IMR-90 (cell line): ENCODE data around the gene TCP1. TPM values are rescaled to one million over a fixed set of nuclear protein-coding genes. Genes with fewer than 3 reads are reported as not detected.

Experiments
- ATAC-seq: fragments of 200-7000 bp; cut with Tn5 transposase; 2 replicates; pipeline ENCODE4 v1.9.1; 2020; ENCODE audit warnings: low read depth, mild to moderate bottlenecking, moderate library complexity
- BruUV-seq: library from RNA; stranded (reverse); fragments of 400-500 nt; replicated peaks from 2 replicates; lab custom pipeline; 2021; lab: Mats Ljungman, UMichigan
- CTCF ChIA-PET: fragments of 300-600 bp; formaldehyde crosslinking; extraction: SDS; loops from one replicate; lab custom pipeline; 2021; ENCODE audit warnings: antibody characterized with exemption; lab: Yijun Ruan, JAX
- POLR2A ChIA-PET: fragments of 300-600 bp; sonication (Branson Sonifier 250); formaldehyde crosslinking; loops from one replicate; lab custom pipeline; 2022; ENCODE audit warnings: antibody characterized with exemption; ENCODE audit not compliant: unreplicated experiment; lab: Charles Lee
- DNase-seq: peaks from one replicate; pipeline ENCODE4 v3.0.0; 2013
- H2AFZ ChIP-seq: replicated peaks from 2 replicates; pipeline ENCODE3; 2013; ENCODE audit warnings: low read length, mild to moderate bottlenecking; ENCODE audit not compliant: poor library complexity
- H2AK5ac ChIP-seq: 2 replicates; pipeline ENCODE4 v1.6.1; 2013; ENCODE audit warnings: low read depth, low read length, inconsistent platforms
- H2AK9ac ChIP-seq: replicated peaks from 2 replicates; pipeline ENCODE3; 2013; ENCODE audit warnings: mild to moderate bottlenecking, low read depth, low read length, moderate library complexity; ENCODE audit not compliant: poor library complexity
- H2BK120ac ChIP-seq: 2 replicates; pipeline ENCODE4 v1.6.1; 2013; ENCODE audit warnings: low read depth, low read length, inconsistent platforms
- H2BK15ac ChIP-seq: 3 replicates; pipeline ENCODE4 v1.6.1; 2013; ENCODE audit warnings: low read depth, low read length, inconsistent platforms
- H2BK20ac ChIP-seq: 2 replicates; pipeline ENCODE4 v1.6.1; 2013; ENCODE audit warnings: low read depth, mild to moderate bottlenecking, inconsistent platforms, low read length, moderate library complexity
- H2BK5ac ChIP-seq: 2 replicates; pipeline ENCODE4 v1.6.1; 2013; ENCODE audit warnings: mild to moderate bottlenecking, low read depth, low read length, inconsistent platforms; ENCODE audit not compliant: poor library complexity, severe bottlenecking
- H3K14ac ChIP-seq: replicated peaks from 2 replicates; pipeline ENCODE4 v1.6.1; 2013; ENCODE audit warnings: low read depth, low read length, inconsistent platforms
- H3K18ac ChIP-seq: 2 replicates; pipeline ENCODE4 v1.6.1; 2013; ENCODE audit warnings: low read depth, low read length, control low read depth
- H3K23ac ChIP-seq: 2 replicates; pipeline ENCODE4 v1.6.1; 2013; ENCODE audit warnings: low read depth, low read length, inconsistent platforms
- H3K27ac ChIP-seq: 2 replicates; pipeline ENCODE4 v1.5.1; 2013; ENCODE audit warnings: mild to moderate bottlenecking, control low read depth, low read length; ENCODE audit not compliant: insufficient read depth
- H3K27me3 ChIP-seq: 2 replicates; pipeline ENCODE4 v1.6.1; 2013; ENCODE audit warnings: low read length; ENCODE audit not compliant: control insufficient read depth, insufficient read depth
- H3K36me3 ChIP-seq: 2 replicates; pipeline ENCODE4 v1.6.1; 2013; ENCODE audit warnings: low read length, mixed read lengths; ENCODE audit not compliant: control insufficient read depth, insufficient read depth
- H3K4ac ChIP-seq: 2 replicates; pipeline ENCODE4 v1.6.1; 2013; ENCODE audit warnings: low read depth, low read length, inconsistent platforms
- H3K4me1 ChIP-seq: 2 replicates; pipeline ENCODE4 v1.6.1; 2013; ENCODE audit warnings: low read length, mixed read lengths; ENCODE audit not compliant: control insufficient read depth, insufficient read depth
- H3K4me2 ChIP-seq: 2 replicates; pipeline ENCODE4 v1.6.1; 2013; ENCODE audit warnings: low read depth, mild to moderate bottlenecking, control low read depth, low read length, moderate library complexity
- H3K4me3 ChIP-seq: 2 replicates; pipeline ENCODE4 v1.5.1; 2013; ENCODE audit warnings: low read depth, mild to moderate bottlenecking, control low read depth, low read length, moderate library complexity; ENCODE audit not compliant: insufficient read depth
- H3K56ac ChIP-seq: 2 replicates; pipeline ENCODE4 v1.6.1; 2013; ENCODE audit warnings: low read length, inconsistent platforms; ENCODE audit not compliant: insufficient read depth; ENCODE audit errors: extremely low read depth
- H3K79me1 ChIP-seq, 2 experiments: 2 replicates each; pipeline ENCODE4 v1.6.1; 2013; ENCODE audit warnings: low read length in 2 of 2, inconsistent platforms in 1 of 2, low read depth in 1 of 2
- H3K9ac ChIP-seq: 2 replicates; pipeline ENCODE4 v1.6.1; 2013; ENCODE audit warnings: low read depth, low read length, control low read depth
- H3K9me1 ChIP-seq: 2 replicates; pipeline ENCODE4 v1.6.1; 2013; ENCODE audit warnings: low read length, inconsistent platforms; ENCODE audit not compliant: insufficient read depth
- H3K9me3 ChIP-seq: 2 replicates; pipeline ENCODE4 v1.6.1; 2013; ENCODE audit warnings: low read length; ENCODE audit not compliant: control insufficient read depth, insufficient read depth
- H4K20me1 ChIP-seq: 2 replicates; pipeline ENCODE4 v1.6.1; 2013; ENCODE audit warnings: low read length, inconsistent platforms; ENCODE audit not compliant: insufficient read depth
- H4K5ac ChIP-seq: 2 replicates; pipeline ENCODE4 v1.6.1; 2013; ENCODE audit warnings: mild to moderate bottlenecking, low read depth, low read length, control low read depth
- H4K8ac ChIP-seq, 2 experiments: 2 replicates each; pipeline ENCODE4 v1.6.1; 2013; ENCODE audit warnings: low read depth in 2 of 2, low read length in 2 of 2, control low read depth in 1 of 2, inconsistent platforms in 1 of 2
- H4K91ac ChIP-seq: 2 replicates; pipeline ENCODE4 v1.6.1; 2013; ENCODE audit warnings: low read depth, low read length, inconsistent platforms; ENCODE audit not compliant: insufficient read depth
- MAFK ChIP-seq: IDR thresholded peaks from 2 replicates; pipeline ENCODE4 v1.6.1; 2012; ENCODE audit warnings: low read depth, low read length, improper control_type of control experiment
- WGBS, 2 experiments: methylation state at CpG; one replicate each; pipeline versions ENCODE4 v1.1.5 to v1.1.7; 2013; ENCODE audit warnings: missing lambda C conversion rate in 2 of 2; ENCODE audit not compliant: insufficient read length in 1 of 2; ENCODE audit errors: extremely low coverage in 2 of 2; 5-methylcytosine and 5-hydroxymethylcytosine counted together
- dilution Hi-C: fragments of 300-500 bp; cut with HindIII; formaldehyde crosslinking; loops from one replicate; pipeline ENCODE4 v1.14.3; 2018; ENCODE audit warnings: low sequenced_read_pairs; ENCODE audit not compliant: unreplicated experiment
- in situ Hi-C: fragments of 300-500 bp; cut with MboI; formaldehyde crosslinking; loops from 3 replicates; pipeline ENCODE4 v1.14.3; 2019; ENCODE audit warnings: low sequenced_read_pairs, inconsistent platforms, mixed read lengths
- intact Hi-C: fragments of 100-400 bp; cut with micrococcal nuclease; formaldehyde crosslinking; loops from 2 replicates; pipeline ENCODE4 v1.10.0; 2022
- polyA plus RNA-seq, 3 experiments: library from polyadenylated mRNA; depleted of rRNA; stranded (reverse); fragments of >200 nt; gene quantifications; 2 replicates each; pipeline ENCODE4 v1.2.3, GENCODE V29; 2012; ENCODE audit warnings: low replicate concordance in 1 of 3
- total RNA-seq: library from RNA; depleted of rRNA; stranded (reverse); fragments of >200 nt; gene quantifications from 2 replicates; pipeline ENCODE4 v1.2.3, GENCODE V29; 2012

TCP1 gene
- total and polyA plus RNA-seq, 2 of the 4 experiments (the other 2 are of a cell fraction) = 119 to 576 TPM

- no CpG with 5 or more reads among the region's 15 CpGs for WGBS, 2 experiments
- Histone ChIP-seq H4K91ac (no peak overlapping the region), H4K20me1 (peaks cover 16% of the 10 kb centered on the region), H3K9ac (peak overlapping the region; percentile 90), H3K4me2 (peak overlapping the region; percentile 85), H3K79me1 (peaks cover 15 to 38% of the 10 kb centered on the region in 2 experiments), H3K23ac (no peak overlapping the region), H3K14ac (0 out of 2 replicates have a peak overlapping the region, but pooled peaks have one; percentile 3), H2BK20ac (no peak overlapping the region), H3K56ac (no peak overlapping the region), H3K27me3 (no peaks in the 10 kb centered on the region), H3K36me3 (peaks cover 15% of the 10 kb centered on the region), H3K9me1 (no peaks in the 10 kb centered on the region), H3K9me3 (no peaks in the 10 kb centered on the region), H3K18ac (no peak overlapping the region), H3K4ac (no peak overlapping the region), H2BK5ac (no peak overlapping the region), H3K4me3 (peak overlapping the region; percentile 89), H3K27ac (peak overlapping the region; percentile 7; the same call in 1 of the 2 replicates), H4K5ac (no peak overlapping the region), H2AFZ (no peak overlapping the region), H3K4me1 (peaks cover 4% of the 10 kb centered on the region), H2BK120ac (no peak overlapping the region), H2AK5ac (no peak overlapping the region), H2AK9ac (no peak overlapping the region), H4K8ac (no peak overlapping the region), H2BK15ac (no peak overlapping the region)
- no peak for TF ChIP-seq MAFK
- DNase-seq (no peak), ATAC-seq (no peak)
- TSS peak; percentile 28 for BruUV-seq
- dilution Hi-C loops (no loop called here), intact Hi-C loops (loop anchor here (1.0 to 2.0 kb wide), 2 partner anchors 26 to 153 kb away; partner anchors contain the start of gene ACAT2), in situ Hi-C loops (no loop called here)
- ChIA-PET CTCF (interaction anchor here (0.5 to 0.6 kb wide), 2 partner anchors 15 to 653 kb away, joined by 4 to 5 read pairs; no protein-coding TSS in a partner anchor), POLR2A (no interaction called here)
These were observed 1.1 kb downstream of the TCP1 start for GRCh38 chr6:159788276-159788675.
